Mucosa of rectum (tissue), 2 donors: ENCODE data around the gene THTPA.
"Not testable (repeated sequence)": the region's sequence is repeated elsewhere in the genome, so short reads cannot be mapped to it uniquely, and the experiment has no call there.

Experiments used
- H3K27ac ChIP-seq, 2 donors: one replicate each; pipeline ENCODE4 v1.7.0; 2013; ENCODE audit warnings: inconsistent platforms in 2 of 2, low read depth in 2 of 2, low read length in 2 of 2
- H3K27me3 ChIP-seq, 2 donors: one replicate each; pipeline ENCODE4 v1.7.0; 2013; ENCODE audit warnings: low read length in 2 of 2; ENCODE audit not compliant: control insufficient read depth in 2 of 2, insufficient read depth in 2 of 2
- H3K36me3 ChIP-seq, 2 donors: one replicate each; pipeline ENCODE4 v1.7.0; 2013; ENCODE audit warnings: low read length in 2 of 2; ENCODE audit not compliant: control insufficient read depth in 2 of 2, insufficient read depth in 2 of 2
- H3K4me1 ChIP-seq, 2 donors: one replicate each; pipeline ENCODE4 v1.7.0; 2013; ENCODE audit warnings: low read length in 2 of 2, mild to moderate bottlenecking in 1 of 2; ENCODE audit not compliant: control insufficient read depth in 2 of 2, insufficient read depth in 2 of 2
- H3K4me3 ChIP-seq, 2 donors: one replicate each; pipeline ENCODE4 v1.7.0; 2013; ENCODE audit warnings: low read length in 2 of 2
- H3K9ac ChIP-seq, 2 donors: one replicate each; pipeline ENCODE4 v1.7.0; 2013; ENCODE audit warnings: low read length in 2 of 2, low read depth in 1 of 2, mild to moderate bottlenecking in 1 of 2
- H3K9me3 ChIP-seq, 2 donors: one replicate each; pipeline ENCODE4 v1.7.0; 2013; ENCODE audit warnings: low read length in 2 of 2; ENCODE audit not compliant: control insufficient read depth in 2 of 2
- donor health status: healthy.
- donor health status: Normal muscosa, but diverticular disease.

Gene THTPA

DNA sequence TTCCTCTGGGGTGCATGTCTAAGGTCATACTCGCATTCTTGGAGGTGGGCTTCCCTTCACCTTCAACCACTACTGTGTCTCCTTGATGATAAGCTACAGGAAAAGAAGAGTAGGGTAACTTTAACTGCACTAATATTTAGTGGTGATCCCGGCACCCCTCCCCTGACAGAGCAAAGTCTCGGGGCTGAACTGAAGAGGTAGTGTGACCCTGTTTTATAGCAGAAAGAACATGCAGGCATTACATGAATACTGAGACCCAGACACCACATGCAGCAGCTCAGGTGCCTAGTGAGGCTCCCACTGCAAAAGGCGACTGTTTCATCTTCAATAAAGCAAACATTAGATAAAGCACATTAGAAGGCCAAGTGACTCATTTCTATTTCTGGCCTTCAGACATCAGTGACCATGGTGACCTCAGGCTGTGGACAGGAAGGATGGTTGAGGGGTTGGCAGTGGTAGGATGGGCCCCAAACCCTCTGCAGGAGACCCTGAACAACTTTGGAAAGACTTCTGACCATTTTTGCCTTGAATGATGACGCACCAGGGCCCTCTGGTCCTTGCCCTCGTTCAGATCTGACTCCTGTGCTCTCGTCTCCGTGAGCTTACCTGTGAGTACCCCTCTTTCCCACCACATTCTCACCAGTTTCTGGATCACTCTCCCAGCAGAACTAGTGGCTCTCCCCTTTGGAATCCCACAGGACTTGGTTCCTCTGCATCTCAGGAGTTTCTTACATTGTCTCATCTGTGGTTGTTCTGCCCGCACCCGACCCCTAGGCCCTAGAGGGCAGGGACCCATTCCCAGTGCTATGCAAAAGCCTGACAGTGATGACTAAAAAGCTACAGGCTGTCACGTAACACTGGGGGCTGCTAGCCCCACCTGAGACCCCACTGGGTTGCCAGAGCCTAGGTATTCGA is 46.4 kb downstream of the THTPA start:
- H3K27me3 ChIP-seq: no peaks in the 10 kb centered on the region
- no peak overlapping the region for H3K9ac ChIP-seq
- H3K4me1 ChIP-seq: no peaks in the 10 kb centered on the region
- no peaks in the 10 kb centered on the region for H3K9me3 ChIP-seq
- H3K36me3 ChIP-seq: no peaks in the 10 kb centered on the region
- H3K27ac ChIP-seq: no peak overlapping the region
- no peak overlapping the region for H3K4me3 ChIP-seq

GRCh38 chr14:23603103-23603502 is 47.0 kb downstream of the THTPA start:
- H3K36me3 ChIP-seq: no peaks in the 10 kb centered on the region
- H3K4me3 ChIP-seq: no peak overlapping the region
- H3K9me3 ChIP-seq: no peaks in the 10 kb centered on the region
- no peak overlapping the region for H3K9ac ChIP-seq
- H3K27ac ChIP-seq: no peak overlapping the region
- H3K27me3 ChIP-seq: no peaks in the 10 kb centered on the region
- no peaks in the 10 kb centered on the region for H3K4me1 ChIP-seq

DNA sequence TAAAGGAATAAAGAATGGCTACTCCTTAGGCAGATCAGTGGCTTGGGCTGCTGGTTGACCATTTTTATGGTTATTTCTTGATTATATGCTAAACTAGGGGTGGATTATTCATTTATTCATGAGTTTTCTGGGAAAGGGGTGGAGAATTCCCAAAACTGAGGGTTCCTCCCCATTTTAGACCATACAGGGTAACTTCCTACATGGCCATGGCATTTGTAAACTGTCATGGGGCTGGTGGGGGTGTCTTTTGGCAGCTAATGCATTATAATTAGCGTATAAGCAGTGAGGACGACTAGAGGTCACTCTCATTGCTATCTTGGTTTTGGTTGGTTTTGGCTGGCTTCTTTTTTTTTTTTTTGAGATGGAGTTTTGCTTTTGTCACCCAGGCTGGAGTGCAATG is 48.1 kb downstream of the THTPA start:
- Histone ChIP-seq H3K9me3 (no peaks in the 10 kb centered on the region), H3K9ac (no peak overlapping the region), H3K4me1 (peaks cover 0 to 3% of the 10 kb centered on the region in 2 donors), H3K27me3 (no peaks in the 10 kb centered on the region), H3K4me3 (no peak overlapping the region), H3K27ac (no peak overlapping the region), H3K36me3 (no peaks in the 10 kb centered on the region)

DNA sequence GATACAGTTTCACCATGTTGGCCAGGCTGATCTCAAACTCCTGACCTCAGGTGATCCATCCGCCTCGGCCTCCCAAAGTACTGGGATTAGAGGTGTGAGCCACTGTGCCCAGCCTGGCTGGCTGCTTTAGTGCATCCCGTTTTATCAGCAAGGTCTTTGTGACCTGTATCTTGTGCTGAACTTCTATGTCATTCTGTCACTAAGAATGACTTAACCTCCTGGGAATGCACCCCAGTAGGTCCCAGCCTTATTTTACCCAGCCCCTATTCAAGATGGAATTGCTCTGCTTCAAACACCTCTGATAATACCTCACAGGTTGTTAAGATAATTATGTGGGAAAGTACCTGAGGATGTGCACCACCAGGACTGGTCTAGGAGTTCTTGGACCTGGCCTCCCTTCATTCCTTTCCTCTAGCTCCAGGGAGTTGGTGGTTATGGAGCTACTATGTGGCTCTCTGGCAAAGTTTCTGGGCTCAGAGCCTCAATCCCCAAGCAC is 48.7 kb downstream of the THTPA start:
- Histone ChIP-seq H3K9me3 (no peaks in the 10 kb centered on the region), H3K4me3 (no peak overlapping the region), H3K4me1 (peaks cover 2 to 5% of the 10 kb centered on the region in 2 donors), H3K36me3 (no peaks in the 10 kb centered on the region), H3K27ac (no peak overlapping the region), H3K27me3 (no peaks in the 10 kb centered on the region), H3K9ac (no peak overlapping the region)

GRCh38 chr14:23605931-23606585 is 50.0 kb downstream of the THTPA start:
- no peak overlapping the region for H3K27ac ChIP-seq

DNA sequence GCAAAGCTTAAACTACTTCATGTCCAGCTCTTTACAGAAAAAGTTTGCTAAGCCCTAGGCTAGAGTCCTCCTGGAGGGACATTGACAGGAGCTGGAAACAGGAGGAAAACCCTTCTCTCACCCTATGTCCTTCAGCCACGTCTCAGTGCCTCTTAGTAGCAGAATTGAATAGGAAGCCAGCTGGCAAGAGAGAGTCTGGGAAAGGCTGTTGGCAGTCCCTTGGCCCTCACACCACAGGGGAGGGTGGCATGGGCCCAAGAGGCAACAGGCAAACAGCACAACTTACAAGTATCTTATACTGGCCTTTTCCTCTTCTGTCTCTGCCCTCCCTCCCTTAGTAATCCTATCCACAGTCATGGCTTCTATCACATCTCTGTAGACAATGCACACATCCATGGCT is 52.4 kb downstream of the THTPA start:
- no peak overlapping the region for H3K27ac ChIP-seq
- H3K27me3 ChIP-seq: no peaks in the 10 kb centered on the region
- H3K4me3 ChIP-seq: no peak overlapping the region
- peaks cover 18 to 38% of the 10 kb centered on the region in 2 donors for H3K4me1 ChIP-seq
- no peaks in the 10 kb centered on the region for H3K36me3 ChIP-seq
- no peak overlapping the region for H3K9ac ChIP-seq
- no peaks in the 10 kb centered on the region for H3K9me3 ChIP-seq

More at GRCh38 chr14:23605931-23606585, 50.0 kb downstream of the THTPA start:
- no peak overlapping the region for H3K9ac ChIP-seq
- no peaks in the 10 kb centered on the region for H3K27me3 ChIP-seq
- no peak overlapping the region for H3K4me3 ChIP-seq
- peaks cover 14 to 15% of the 10 kb centered on the region in 2 donors for H3K4me1 ChIP-seq
- no peaks in the 10 kb centered on the region for H3K36me3 ChIP-seq
- no peaks in the 10 kb centered on the region for H3K9me3 ChIP-seq

DNA sequence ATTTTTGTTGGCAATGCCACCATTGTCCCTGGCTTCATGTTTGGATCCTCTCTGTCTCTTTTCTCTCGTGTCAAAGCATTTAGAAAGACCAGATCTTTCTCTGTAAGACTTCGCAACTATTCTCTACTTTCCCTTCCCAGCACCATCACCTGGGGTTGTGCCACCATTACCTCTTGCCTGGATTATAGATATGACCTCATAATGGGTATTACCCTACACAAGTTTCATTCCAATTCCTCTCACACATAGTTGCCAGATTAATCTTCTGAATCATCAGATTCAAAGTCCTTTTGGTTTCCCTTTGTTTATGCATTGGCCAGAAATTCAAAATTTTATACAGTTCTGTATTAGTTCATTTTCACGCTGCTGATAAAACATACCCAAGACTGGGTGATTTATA is 52.9 kb downstream of the THTPA start:
- Histone ChIP-seq H3K27ac (no peak overlapping the region), H3K4me1 (peaks cover 18 to 38% of the 10 kb centered on the region in 2 donors), H3K36me3 (no peaks in the 10 kb centered on the region), H3K9me3 (no peaks in the 10 kb centered on the region), H3K4me3 (no peak overlapping the region), H3K9ac (no peak overlapping the region), H3K27me3 (no peaks in the 10 kb centered on the region)

DNA sequence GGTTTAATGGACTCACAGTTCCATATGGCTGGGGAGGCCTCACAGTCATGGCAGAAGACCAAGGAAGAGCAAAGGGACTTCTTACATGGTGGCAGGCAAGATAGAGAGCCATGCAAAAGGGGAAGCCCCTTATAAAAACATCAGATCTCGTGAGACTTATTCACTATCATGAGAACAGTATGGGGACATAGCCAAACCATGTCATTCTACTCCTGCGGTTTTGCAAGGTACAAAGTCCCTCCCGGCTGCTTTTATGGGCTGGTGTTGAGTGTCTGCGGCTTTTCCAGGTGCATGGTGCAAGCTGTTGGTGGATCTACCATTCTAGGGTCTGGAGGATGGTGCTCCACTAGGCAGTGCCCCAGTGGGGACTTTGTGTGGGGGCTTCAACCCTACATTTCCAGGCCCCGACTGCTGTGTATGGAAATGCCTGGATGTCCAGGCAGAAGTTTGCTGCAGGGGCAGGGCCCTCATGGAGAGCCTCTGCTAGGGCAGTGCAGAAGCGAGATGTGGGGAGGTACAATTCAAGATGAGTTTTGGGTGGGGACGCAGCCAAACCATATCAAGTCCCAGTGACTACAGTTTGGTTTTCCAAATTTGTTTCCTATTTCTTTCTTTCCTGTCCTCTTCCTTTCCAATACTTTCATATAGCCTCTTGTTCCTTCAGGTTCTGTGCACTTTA is 53.5 kb downstream of the THTPA start:
- not testable (repeated sequence) for H3K9ac ChIP-seq, H3K27me3 ChIP-seq, H3K36me3 ChIP-seq, H3K9me3 ChIP-seq
- H3K27ac ChIP-seq: peak overlapping the region; percentile 18 to 56
- peak overlapping the region in 1 of 2 donors; percentile 20 for H3K4me3 ChIP-seq
- peaks cover 18 to 43% of the 10 kb centered on the region in 2 donors for H3K4me1 ChIP-seq
